ENCODE data around the gene PCDH8.

Gene PCDH8, protein sequence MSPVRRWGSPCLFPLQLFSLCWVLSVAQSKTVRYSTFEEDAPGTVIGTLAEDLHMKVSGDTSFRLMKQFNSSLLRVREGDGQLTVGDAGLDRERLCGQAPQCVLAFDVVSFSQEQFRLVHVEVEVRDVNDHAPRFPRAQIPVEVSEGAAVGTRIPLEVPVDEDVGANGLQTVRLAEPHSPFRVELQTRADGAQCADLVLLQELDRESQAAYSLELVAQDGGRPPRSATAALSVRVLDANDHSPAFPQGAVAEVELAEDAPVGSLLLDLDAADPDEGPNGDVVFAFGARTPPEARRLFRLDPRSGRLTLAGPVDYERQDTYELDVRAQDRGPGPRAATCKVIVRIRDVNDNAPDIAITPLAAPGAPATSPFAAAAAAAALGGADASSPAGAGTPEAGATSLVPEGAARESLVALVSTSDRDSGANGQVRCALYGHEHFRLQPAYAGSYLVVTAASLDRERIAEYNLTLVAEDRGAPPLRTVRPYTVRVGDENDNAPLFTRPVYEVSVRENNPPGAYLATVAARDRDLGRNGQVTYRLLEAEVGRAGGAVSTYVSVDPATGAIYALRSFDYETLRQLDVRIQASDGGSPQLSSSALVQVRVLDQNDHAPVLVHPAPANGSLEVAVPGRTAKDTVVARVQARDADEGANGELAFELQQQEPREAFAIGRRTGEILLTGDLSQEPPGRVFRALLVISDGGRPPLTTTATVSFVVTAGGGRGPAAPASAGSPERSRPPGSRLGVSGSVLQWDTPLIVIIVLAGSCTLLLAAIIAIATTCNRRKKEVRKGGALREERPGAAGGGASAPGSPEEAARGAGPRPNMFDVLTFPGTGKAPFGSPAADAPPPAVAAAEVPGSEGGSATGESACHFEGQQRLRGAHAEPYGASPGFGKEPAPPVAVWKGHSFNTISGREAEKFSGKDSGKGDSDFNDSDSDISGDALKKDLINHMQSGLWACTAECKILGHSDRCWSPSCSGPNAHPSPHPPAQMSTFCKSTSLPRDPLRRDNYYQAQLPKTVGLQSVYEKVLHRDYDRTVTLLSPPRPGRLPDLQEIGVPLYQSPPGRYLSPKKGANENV

DNA sequence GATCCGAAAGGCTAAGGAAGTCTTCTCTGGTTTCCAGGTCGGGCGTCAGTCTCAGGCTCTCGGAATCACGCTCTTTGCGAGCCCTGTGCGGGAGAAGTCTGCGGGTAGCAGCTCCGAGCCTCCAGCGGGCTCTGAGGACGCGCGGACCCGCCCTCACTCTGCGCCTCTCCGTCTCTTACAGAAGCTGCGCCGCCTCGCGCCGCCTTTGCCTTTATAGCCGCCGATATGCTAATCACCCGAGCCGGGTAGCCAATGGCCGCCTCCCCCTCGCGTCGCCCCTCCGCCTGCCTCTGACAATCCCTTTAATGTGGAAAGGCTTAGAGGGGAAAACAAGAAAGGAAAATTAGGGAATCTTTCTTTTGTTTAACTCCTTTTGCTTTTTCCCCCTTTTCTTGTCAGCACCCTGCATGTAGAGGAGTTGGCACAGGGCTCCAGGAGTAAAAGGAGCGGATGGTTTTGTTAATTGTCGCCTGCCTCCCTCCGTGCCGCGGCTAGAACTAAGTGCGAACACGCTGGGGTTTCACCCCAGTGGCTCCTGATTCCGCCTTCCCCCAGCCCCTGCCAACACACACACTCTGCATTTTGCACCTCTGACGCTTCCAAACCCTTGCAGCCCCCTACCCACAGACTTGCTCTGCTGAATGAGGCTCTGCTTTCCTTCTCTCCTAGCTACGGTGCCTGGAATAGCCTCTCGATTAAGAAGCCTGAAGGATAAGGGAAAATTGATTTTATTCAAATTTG lies at the start of gene PCDH8:
Gene PCDH8, minus strand, starts transcription at position 186 of the 741 bp plus-strand sequence. CDS start 204 bp downstream, outside the sequence.
- DNase-seq: peak; percentile 64

- DNase-seq: peak; percentile 25
Measured at GRCh38 chr13:52896827-52897659, 48.6 kb upstream of the PCDH8 start.

DNA sequence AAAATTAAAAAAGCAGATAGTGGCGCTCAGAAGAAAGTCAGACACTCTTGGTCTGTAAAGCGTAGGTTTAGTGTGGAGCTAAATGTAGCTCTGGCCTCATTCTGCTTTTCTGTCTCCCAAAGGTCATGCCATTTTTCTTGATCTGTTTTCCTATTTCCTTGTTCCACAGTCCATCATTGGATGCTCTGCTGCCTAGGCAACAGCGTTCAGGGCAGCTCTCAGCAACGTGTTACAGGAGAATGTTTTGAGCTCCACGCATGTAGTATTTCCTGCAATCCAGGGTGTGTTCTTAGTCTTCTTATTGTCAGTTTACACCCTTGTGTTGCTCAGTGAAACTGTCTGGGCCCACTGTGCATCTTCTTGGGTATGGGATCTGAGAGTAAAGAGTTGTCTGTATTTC lies 46.0 kb upstream of the PCDH8 start:
- DNase-seq: no peak

- DNase-seq: no peak
Measured at GRCh38 chr13:52892925-52893324, 44.5 kb upstream of the PCDH8 start.

GRCh38 chr13:52891706-52892105 lies 43.3 kb upstream of the PCDH8 start:
- DNase-seq: no peak

DNA sequence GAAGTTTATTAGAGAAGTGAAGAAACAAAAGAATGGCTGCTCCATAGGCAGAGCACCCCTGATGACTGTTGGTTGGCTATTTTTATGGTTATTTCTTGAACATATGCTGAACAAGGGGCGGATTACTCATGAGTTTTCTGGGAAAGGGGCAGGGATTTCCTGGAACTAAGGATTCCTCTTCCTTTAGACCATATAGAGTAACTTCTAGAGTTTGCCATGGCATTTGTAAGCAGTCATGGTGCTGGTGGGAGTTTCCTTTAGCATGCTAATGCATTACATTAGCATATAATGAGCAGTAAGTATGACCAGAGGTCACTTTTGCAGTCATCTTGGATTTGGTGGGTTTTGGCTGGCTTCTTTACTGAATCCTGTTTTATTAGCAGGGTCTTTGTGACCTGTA lies 38.7 kb upstream of the PCDH8 start:
- no peak for DNase-seq

DNA sequence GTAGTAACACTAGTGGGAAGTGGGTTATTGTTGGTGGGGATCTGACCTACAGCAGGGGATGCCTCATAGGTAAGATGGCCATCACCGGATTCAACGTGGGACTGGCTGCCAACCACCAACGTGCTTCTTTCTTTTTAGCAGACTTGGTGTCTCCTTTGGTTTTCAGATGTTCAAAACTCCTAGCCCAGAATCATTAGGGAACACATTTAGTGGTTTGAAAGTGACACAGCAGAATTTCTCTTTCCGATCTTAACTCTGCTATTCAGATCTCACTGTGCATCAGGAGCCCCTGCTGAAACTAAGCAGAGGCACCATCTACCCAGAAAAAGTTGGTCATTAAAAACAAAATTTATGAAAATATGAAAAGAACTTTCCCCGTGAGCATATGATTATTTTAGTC lies 36.7 kb upstream of the PCDH8 start:
- DNase-seq: peak; percentile 40

GRCh38 chr13:52884429-52885010 lies 36.1 kb upstream of the PCDH8 start:
- DNase-seq: no peak

DNA sequence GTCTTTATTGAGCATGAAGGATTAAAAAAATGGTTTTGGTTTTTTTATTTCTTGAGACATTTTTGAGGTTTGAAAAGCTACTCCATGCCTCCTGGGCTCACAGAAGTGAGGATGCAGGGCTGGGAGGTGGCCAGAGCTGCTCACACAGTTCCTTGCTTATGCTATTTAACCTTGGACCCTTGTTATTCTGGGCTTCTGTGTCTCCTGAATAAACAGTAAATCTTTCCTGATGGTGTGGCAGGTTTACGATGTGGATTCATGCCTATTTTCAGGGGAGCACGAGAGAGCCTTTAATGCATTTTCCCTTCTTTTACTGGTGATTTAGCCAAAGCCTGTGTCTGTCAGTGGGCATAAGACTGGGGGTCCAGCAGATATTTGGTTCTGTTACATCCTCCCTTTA lies 34.3 kb upstream of the PCDH8 start:
- no peak for DNase-seq

GRCh38 chr13:52879950-52880741 lies 31.7 kb upstream of the PCDH8 start:
- no peak for DNase-seq

- DNase-seq: no peak
Measured at GRCh38 chr13:52878831-52879230, 30.4 kb upstream of the PCDH8 start.

GRCh38 chr13:52870143-52870542 lies 21.7 kb upstream of the PCDH8 start:
- DNase-seq: no peak

DNA sequence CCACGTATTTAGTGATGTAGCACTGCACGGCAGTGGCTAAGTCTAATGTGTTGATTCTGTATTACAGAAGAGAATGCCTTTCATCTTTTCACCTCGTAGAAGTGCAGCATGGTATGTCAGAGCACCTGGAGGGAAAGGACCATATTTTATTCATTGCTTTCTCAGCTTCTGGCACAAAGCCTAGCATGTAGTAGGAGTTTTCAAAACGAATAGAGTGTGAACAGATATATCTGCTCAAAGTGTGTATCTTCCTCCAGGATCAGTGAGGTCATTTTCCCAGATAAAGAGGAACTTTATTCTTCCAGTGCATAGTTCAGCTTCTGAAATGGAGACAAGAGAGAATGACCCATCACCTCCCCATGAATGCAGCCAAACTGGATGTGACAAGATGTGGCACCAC lies 21.2 kb upstream of the PCDH8 start:
- DNase-seq: no peak

- no peak for DNase-seq
Measured at GRCh38 chr13:52869050-52869449, 20.6 kb upstream of the PCDH8 start.

DNA sequence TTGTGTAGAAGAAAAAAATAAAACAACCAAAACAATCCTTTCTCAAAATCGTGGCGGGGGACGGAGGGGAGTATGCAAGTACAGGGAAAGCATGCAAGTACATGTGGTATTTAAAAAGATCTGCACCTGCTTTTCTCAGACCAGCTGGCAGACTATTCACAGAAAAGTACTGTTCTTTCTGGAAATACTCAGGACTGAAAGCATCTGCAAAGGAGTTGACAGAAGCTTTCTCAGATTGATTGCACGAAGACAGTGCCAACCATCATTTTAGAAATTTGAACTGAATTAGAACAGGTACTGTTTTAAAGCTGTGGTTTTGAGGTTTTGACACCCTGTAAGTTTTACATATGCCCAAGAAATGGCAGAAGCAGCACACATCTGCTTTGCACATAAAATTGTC lies 19.8 kb upstream of the PCDH8 start:
- DNase-seq: no peak

GRCh38 chr13:52864941-52865340 lies 16.5 kb upstream of the PCDH8 start:
- DNase-seq: no peak

GRCh38 chr13:52862358-52863206 lies 14.1 kb upstream of the PCDH8 start:
- DNase-seq: peak; percentile 46

- no peak for DNase-seq
Measured at GRCh38 chr13:52852444-52852843, 4.0 kb upstream of the PCDH8 start.

- peak; percentile 46 for DNase-seq
Measured at GRCh38 chr13:52851137-52851962, 2.9 kb upstream of the PCDH8 start.

Measured in hematopoietic multipotent progenitor cell treated with erythropoietin and hydrocortisone succinate and interleukin-3 and kit ligand, for 6 days (in vitro differentiated cells).